ENCODE results near the gene FSTL4. TPM values are rescaled to one million over a fixed set of nuclear protein-coding genes. Genes with fewer than 3 reads are reported as not detected.

The FSTL4 gene
- total RNA-seq, 1 experiment from 2014 or later = 2.7 TPM

DNA sequence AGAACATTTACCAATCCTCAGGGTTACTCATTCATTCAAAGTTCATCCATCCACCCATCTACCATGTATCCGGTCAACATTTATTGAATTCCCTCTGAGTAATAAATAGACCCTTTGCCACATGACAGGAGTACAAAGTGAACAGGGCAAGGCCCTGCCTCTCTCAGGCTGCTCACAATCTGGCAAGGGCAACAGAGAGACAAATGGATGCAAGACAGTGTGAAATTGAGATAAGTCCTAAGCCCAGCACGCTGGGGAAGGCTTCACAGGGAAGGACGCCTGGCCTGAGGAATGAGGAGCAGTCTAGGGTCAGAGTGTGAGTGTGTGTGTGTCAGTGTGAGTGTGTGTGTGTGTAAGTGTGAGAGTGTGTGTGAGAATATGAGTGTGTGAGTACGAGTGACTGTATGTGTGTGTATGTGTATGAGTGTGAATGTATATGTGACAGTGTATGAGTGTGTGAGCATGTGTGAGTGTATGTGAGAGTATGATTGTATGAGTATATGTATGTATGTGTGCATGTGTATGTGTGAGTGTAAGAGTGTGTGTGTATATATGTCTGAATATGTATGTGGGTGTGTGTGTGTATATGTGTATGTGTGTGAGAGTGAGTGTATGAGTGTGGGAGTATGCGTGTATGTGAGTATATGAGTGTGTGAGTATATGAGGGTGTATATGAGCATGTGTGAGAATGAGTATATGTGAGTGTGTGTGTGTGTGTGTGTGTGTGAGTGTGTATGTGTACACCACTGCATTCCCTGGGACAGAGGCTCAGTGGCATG, 145.6 kb downstream of the FSTL4 start:
- Mint-ChIP-seq H3K4me1 (ENCODE audit: low read depth, unreplicated experiment) (no peaks in the 10 kb centered on the region), H3K27ac (ENCODE audit: unreplicated experiment) (no peak overlapping the region), H3K9me3 (ENCODE audit: unreplicated experiment) (no peaks in the 10 kb centered on the region), H3K36me3 (ENCODE audit: insufficient read depth, unreplicated experiment) (no peaks in the 10 kb centered on the region), H3K4me3 (ENCODE audit: unreplicated experiment) (no peak overlapping the region), H3K27me3 (ENCODE audit: insufficient read depth, unreplicated experiment) (peaks cover 6% of the 10 kb centered on the region)
- intact Hi-C loops (cut with micrococcal nuclease; ENCODE audit: unreplicated experiment) = no loop called here
- POLR2A ChIA-PET = no interaction called here
- no TSS peak for BruUV-seq (replicated peaks)
- TF ChIP-seq, protein P1, sequence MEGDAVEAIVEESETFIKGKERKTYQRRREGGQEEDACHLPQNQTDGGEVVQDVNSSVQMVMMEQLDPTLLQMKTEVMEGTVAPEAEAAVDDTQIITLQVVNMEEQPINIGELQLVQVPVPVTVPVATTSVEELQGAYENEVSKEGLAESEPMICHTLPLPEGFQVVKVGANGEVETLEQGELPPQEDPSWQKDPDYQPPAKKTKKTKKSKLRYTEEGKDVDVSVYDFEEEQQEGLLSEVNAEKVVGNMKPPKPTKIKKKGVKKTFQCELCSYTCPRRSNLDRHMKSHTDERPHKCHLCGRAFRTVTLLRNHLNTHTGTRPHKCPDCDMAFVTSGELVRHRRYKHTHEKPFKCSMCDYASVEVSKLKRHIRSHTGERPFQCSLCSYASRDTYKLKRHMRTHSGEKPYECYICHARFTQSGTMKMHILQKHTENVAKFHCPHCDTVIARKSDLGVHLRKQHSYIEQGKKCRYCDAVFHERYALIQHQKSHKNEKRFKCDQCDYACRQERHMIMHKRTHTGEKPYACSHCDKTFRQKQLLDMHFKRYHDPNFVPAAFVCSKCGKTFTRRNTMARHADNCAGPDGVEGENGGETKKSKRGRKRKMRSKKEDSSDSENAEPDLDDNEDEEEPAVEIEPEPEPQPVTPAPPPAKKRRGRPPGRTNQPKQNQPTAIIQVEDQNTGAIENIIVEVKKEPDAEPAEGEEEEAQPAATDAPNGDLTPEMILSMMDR (IDR thresholded peaks at IDR 0.05; ENCODE audit: insufficient read depth in 1 of 2, low read depth in 1 of 2, low read length in 1 of 2, severe bottlenecking in 1 of 2, unreplicated experiment in 1 of 2) = no peak
- Histone ChIP-seq H3K4me1 (no peaks in the 10 kb centered on the region), H3K36me3 (ENCODE audit: control insufficient read depth, insufficient read depth, low read length) (no peaks in the 10 kb centered on the region), H3K4me3 (ENCODE audit: low read depth, low read length) (no peak overlapping the region), H3K9me3 (no peaks in the 10 kb centered on the region), H3K27me3 (replicated peaks; ENCODE audit: control insufficient read depth, insufficient read depth, low read length) (no peaks in the 10 kb centered on the region)
- DNase-seq = no peak
- CTCF ChIA-PET = no interaction called here

DNA sequence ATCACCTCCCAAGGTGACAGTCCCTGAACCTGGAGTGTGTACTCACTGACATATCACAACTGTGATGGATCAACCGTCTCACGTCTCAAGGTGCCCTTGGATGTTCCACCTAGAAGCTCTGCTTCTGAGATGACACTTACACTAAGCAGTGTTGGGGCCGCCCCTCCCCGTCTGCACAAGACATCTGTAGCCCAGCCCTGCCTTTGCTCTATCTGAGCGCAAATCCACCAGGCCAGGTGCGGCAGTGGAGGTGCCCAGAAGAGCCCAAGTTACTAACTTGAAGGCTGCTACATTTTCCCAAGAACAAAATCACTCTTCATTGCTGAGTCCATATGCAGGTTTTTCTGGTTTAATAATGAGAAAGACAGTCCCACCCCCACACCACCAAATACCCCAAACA, 148.3 kb downstream of the FSTL4 start:
- DNase-seq = no peak
- H3K36me3 ChIP-seq (ENCODE audit: control insufficient read depth, insufficient read depth, low read length) = no peaks in the 10 kb centered on the region
- H3K27me3 ChIP-seq (replicated peaks; ENCODE audit: control insufficient read depth, insufficient read depth, low read length) = no peaks in the 10 kb centered on the region
- TF ChIP-seq, protein P1 (IDR thresholded peaks at IDR 0.05; ENCODE audit: insufficient read depth in 1 of 2, low read depth in 1 of 2, low read length in 1 of 2, severe bottlenecking in 1 of 2, unreplicated experiment in 1 of 2) = no peak
- Mint-ChIP-seq H3K27me3 (ENCODE audit: insufficient read depth, unreplicated experiment) (peaks cover 4% of the 10 kb centered on the region), H3K4me1 (ENCODE audit: low read depth, unreplicated experiment) (no peaks in the 10 kb centered on the region), H3K27ac (ENCODE audit: unreplicated experiment) (no peak overlapping the region), H3K9me3 (ENCODE audit: unreplicated experiment) (no peaks in the 10 kb centered on the region), H3K4me3 (ENCODE audit: unreplicated experiment) (no peak overlapping the region), H3K36me3 (ENCODE audit: insufficient read depth, unreplicated experiment) (no peaks in the 10 kb centered on the region)
- H3K4me1 ChIP-seq = no peaks in the 10 kb centered on the region
- intact Hi-C loops (cut with micrococcal nuclease; ENCODE audit: unreplicated experiment) = no loop called here
- CTCF ChIA-PET = no interaction called here
- no peaks in the 10 kb centered on the region for H3K9me3 ChIP-seq
- POLR2A ChIA-PET = no interaction called here
- H3K4me3 ChIP-seq (ENCODE audit: low read depth, low read length) = no peak overlapping the region
- BruUV-seq (replicated peaks) = no TSS peak

DNA sequence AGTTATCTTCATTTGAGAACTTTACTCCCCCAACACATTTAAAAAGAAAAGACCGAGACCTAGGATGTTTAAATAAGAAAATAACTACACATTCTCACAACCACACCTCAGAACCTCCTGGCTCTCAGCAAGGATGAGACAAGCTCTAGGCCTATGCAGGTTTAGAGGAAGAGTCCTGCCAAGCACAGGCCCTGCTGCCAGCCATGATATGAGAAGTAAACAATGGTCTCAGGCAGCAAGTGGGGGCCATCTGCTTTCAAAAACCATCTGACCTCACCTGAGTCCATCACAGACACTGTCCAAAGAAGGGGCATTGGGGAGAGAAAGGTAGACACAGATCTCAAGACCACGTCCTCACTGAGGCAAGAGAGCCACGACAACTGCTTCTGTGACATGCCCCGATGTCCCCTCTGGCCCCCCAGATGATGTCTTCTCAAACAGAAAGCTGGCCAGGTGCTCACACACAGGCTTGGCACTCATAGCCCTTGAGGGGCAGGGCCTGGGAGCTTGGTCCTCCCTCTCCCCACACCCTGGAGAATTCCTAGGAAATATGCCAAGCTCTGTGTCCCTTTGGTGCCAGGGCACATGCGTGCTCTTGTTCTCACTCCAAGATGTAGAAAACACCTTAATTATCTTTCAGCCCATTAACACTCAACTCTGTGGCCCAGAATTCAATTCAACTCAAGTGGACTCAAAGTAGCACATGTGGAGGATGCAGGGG, 150.4 kb downstream of the FSTL4 start:
- Mint-ChIP-seq H3K4me1 (ENCODE audit: low read depth, unreplicated experiment) (peaks cover 2% of the 10 kb centered on the region), H3K27me3 (ENCODE audit: insufficient read depth, unreplicated experiment) (no peaks in the 10 kb centered on the region), H3K27ac (ENCODE audit: unreplicated experiment) (no peak overlapping the region), H3K4me3 (ENCODE audit: unreplicated experiment) (no peak overlapping the region), H3K9me3 (ENCODE audit: unreplicated experiment) (no peaks in the 10 kb centered on the region), H3K36me3 (ENCODE audit: insufficient read depth, unreplicated experiment) (no peaks in the 10 kb centered on the region)
- no TSS peak for BruUV-seq (replicated peaks)
- Histone ChIP-seq H3K4me3 (ENCODE audit: low read depth, low read length) (no peak overlapping the region), H3K4me1 (peaks cover 17% of the 10 kb centered on the region), H3K9me3 (no peaks in the 10 kb centered on the region), H3K27me3 (replicated peaks; ENCODE audit: control insufficient read depth, insufficient read depth, low read length) (no peaks in the 10 kb centered on the region), H3K36me3 (ENCODE audit: control insufficient read depth, insufficient read depth, low read length) (no peaks in the 10 kb centered on the region)
- TF ChIP-seq, protein P1 (IDR thresholded peaks at IDR 0.05; ENCODE audit: insufficient read depth in 1 of 2, low read depth in 1 of 2, low read length in 1 of 2, severe bottlenecking in 1 of 2, unreplicated experiment in 1 of 2) = no peak
- ChIA-PET CTCF (interaction anchor here (1.4 kb wide), 1 partner anchor 148 kb away, joined by 3 read pairs; no protein-coding TSS in a partner anchor), POLR2A (no interaction called here)
- DNase-seq = no peak
- intact Hi-C loops (cut with micrococcal nuclease; ENCODE audit: unreplicated experiment) = no loop called here
